AG04450 (cell line): ENCODE results near the gene NPAS1. TPM values are rescaled to one million over a fixed set of nuclear protein-coding genes. Genes with fewer than 3 reads are reported as not detected.

Experiments used
- CTCF ChIA-PET: fragments of 300-600, 350-600 bp; formaldehyde crosslinking; extraction: SDS; loops from one replicate; lab custom pipeline; 2022; ENCODE audit warnings: antibody characterized with exemption, inconsistent platforms; lab: Charles Lee
- POLR2A ChIA-PET: fragments of 350-600 bp; formaldehyde crosslinking; extraction: SDS; loops from one replicate; lab custom pipeline; 2021; ENCODE audit warnings: antibody characterized with exemption, inconsistent platforms; lab: Yijun Ruan, JAX
- DNase-seq: peaks from one replicate; pipeline ENCODE4 v3.0.0-alpha.2; 2011; ENCODE audit warnings: low read depth, low spot score
- H3K27ac ChIP-seq: one replicate; pipeline ENCODE4 v1.5.1; 2012; ENCODE audit warnings: low read depth, low read length, control low read depth
- H3K27me3 ChIP-seq: one replicate; pipeline ENCODE4 v1.6.0; 2012; ENCODE audit warnings: low read length; ENCODE audit not compliant: control insufficient read depth, insufficient read depth
- H3K4me3 ChIP-seq: 2 replicates; pipeline ENCODE4 v1.5.1; 2011; ENCODE audit warnings: mild to moderate bottlenecking, low read depth, low read length, control low read depth
- H3K9me3 ChIP-seq: 2 replicates; pipeline ENCODE4 v1.5.1; 2012; ENCODE audit warnings: low read length; ENCODE audit not compliant: control insufficient read depth, insufficient read depth
- polyA minus RNA-seq: library from RNA; depleted of rRNA, polyadenylated mRNA; stranded (reverse); fragments of >200 nt; gene quantifications from 2 replicates; pipeline ENCODE4 v1.2.3, GENCODE V29; 2011; rRNA and poly(A)+ RNA removed
- polyA plus RNA-seq: library from polyadenylated mRNA; depleted of rRNA; stranded (reverse); fragments of >200 nt; gene quantifications from 2 replicates; pipeline ENCODE4 v1.2.3, GENCODE V29; 2011; rRNA removed
- TF ChIP-seq, protein P1 (sequence below): IDR thresholded peaks from 2 replicates; pipeline ENCODE4 v1.5.1; 2011; ENCODE audit warnings: low read depth, low read length, control low read depth, inconsistent platforms

NPAS1 gene, protein sequence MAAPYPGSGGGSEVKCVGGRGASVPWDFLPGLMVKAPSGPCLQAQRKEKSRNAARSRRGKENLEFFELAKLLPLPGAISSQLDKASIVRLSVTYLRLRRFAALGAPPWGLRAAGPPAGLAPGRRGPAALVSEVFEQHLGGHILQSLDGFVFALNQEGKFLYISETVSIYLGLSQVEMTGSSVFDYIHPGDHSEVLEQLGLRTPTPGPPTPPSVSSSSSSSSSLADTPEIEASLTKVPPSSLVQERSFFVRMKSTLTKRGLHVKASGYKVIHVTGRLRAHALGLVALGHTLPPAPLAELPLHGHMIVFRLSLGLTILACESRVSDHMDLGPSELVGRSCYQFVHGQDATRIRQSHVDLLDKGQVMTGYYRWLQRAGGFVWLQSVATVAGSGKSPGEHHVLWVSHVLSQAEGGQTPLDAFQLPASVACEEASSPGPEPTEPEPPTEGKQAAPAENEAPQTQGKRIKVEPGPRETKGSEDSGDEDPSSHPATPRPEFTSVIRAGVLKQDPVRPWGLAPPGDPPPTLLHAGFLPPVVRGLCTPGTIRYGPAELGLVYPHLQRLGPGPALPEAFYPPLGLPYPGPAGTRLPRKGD
- polyA plus RNA-seq (0.30 and 0.36 TPM in 2 replicates), polyA minus RNA-seq (0.37 TPM in 1 of 2 replicates, not detected in the other)

DNA sequence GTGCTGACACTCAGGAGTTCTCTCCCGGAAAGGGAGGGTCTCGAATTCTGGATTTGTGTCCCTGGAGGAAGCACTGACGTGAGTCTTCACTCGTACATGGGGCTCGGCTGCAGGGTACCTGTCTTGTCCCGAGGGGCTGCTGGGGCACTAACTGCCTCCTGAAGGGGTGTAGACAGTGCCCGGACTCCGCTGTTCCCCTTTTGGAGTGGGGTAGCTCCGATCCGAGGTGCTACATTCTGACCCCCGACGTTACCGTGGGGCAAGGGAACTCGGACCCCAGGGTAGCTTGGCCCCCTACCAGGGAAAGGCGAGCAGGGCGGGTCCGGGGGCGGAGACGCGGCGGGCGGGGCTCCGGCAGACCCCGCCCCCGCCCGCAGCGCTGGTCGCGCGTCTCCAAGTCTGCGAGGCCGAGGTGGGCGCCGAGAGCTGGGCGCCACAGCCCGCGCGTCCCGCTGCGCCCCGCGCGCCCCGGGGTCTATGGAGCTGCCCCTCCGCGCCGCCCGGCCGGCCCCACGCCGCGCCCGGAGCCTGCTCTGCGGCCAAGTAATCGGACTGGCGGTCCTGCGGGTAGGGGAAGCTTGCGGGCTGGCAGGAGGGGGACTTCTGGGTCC lies at the start of gene NPAS1:
Gene NPAS1 (plus strand): TSS at position 407 of the 611 bp plus-strand sequence. CDS start 1,211 bp downstream, outside the sequence.
- CTCF ChIA-PET, result interaction anchor here (1.0 kb wide), 1 partner anchor 17 kb away, joined by 3 read pairs; no protein-coding TSS in a partner anchor
- DNase-seq, result no peak
- TF ChIP-seq, protein P1, sequence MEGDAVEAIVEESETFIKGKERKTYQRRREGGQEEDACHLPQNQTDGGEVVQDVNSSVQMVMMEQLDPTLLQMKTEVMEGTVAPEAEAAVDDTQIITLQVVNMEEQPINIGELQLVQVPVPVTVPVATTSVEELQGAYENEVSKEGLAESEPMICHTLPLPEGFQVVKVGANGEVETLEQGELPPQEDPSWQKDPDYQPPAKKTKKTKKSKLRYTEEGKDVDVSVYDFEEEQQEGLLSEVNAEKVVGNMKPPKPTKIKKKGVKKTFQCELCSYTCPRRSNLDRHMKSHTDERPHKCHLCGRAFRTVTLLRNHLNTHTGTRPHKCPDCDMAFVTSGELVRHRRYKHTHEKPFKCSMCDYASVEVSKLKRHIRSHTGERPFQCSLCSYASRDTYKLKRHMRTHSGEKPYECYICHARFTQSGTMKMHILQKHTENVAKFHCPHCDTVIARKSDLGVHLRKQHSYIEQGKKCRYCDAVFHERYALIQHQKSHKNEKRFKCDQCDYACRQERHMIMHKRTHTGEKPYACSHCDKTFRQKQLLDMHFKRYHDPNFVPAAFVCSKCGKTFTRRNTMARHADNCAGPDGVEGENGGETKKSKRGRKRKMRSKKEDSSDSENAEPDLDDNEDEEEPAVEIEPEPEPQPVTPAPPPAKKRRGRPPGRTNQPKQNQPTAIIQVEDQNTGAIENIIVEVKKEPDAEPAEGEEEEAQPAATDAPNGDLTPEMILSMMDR, result no peak
- no peak within 1 kb of the TSS for H3K27ac ChIP-seq
- POLR2A ChIA-PET, result no interaction called here
- H3K9me3 ChIP-seq, result no peaks in the 10 kb centered on the region
- peak within 1 kb of the TSS; percentile 27 for H3K4me3 ChIP-seq
- H3K27me3 ChIP-seq, result peaks cover 49% of the 10 kb centered on the region

DNA sequence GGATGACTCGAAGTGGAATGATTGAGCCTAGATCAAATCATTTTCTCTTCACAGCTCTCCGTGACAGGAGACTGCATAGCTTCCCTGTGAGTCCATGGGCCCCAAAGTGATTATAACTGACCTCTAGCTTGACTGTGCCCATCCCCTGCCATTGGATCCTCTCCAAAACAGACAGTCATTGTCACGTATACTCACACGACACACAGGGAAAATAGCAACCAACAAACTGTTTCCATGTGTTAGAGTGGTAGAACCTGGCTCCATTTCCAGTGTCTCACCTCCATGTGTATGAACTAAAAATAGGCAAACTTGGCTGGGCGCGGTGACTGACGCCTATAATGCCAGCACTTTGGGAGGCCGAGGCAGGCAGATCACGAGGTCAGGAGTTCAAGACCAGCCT lies 48.8 kb upstream of the NPAS1 start:
- ChIA-PET CTCF (no interaction called here), POLR2A (no interaction called here)
- H3K9me3 ChIP-seq, result no peaks in the 10 kb centered on the region
- TF ChIP-seq, protein P1, result no peak
- no peak overlapping the region for H3K27ac ChIP-seq
- no peak overlapping the region for H3K4me3 ChIP-seq
- no peak for DNase-seq
- H3K27me3 ChIP-seq, result no peaks in the 10 kb centered on the region

DNA sequence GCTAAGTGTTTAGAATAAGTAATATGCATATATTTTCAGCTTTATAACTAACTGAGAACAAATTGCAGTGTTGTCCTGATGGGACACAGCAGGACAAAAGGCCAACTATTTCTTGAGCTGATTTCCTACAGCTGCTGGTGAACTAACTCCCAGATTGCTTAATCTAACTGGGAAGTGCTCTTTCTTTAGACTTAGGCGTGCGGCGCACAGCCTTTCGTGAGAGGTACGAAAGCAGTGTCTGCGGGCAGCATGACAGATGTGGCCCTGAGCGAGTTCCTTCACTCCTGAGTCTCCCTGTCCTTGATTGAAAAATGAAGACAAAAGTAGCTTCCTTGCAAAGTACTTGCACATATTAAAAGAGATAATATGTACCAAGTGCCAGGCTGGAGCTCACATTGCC lies 47.3 kb upstream of the NPAS1 start:
- Histone ChIP-seq H3K27me3 (no peaks in the 10 kb centered on the region), H3K4me3 (no peak overlapping the region), H3K27ac (no peak overlapping the region), H3K9me3 (no peaks in the 10 kb centered on the region)
- ChIA-PET POLR2A (interaction anchor here (0.6 kb wide), 1 partner anchor 109 kb away, joined by 3 read pairs; no protein-coding TSS in a partner anchor), CTCF (interaction anchor here (0.6 to 1.0 kb wide), 2 partner anchors 18 to 131 kb away, joined by 3 read pairs; no protein-coding TSS in a partner anchor)
- DNase-seq, result no peak
- TF ChIP-seq, protein P1, result no peak

DNA sequence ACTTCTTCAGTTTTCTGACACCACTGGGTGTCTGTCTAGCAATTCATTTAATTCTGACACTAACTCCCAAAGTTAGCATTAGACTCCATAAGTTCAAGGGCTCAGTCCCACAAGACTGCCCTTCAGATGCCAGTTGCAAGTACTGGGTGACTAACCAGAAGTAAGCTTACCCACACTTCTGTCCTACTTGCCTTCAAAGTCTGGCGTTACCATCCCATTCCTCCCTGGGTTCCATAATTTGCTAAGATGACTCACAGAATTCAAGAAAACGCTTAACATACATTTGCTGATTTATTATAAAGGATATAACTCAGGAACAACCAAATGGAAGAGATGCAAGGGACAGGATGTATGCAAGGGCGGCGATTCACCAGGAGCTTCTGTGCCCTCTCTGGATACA lies 45.5 kb upstream of the NPAS1 start:
- TF ChIP-seq, protein P1, result no peak
- no peaks in the 10 kb centered on the region for H3K9me3 ChIP-seq
- no peak overlapping the region for H3K4me3 ChIP-seq
- DNase-seq, result no peak
- no peaks in the 10 kb centered on the region for H3K27me3 ChIP-seq
- CTCF ChIA-PET, result interaction anchor here (1.1 kb wide), 1 partner anchor 270 kb away, joined by 3 read pairs; no protein-coding TSS in a partner anchor
- no peak overlapping the region for H3K27ac ChIP-seq
- POLR2A ChIA-PET, result no interaction called here
